Measurements from ENCODE around the gene TEX14. TPM values are rescaled to one million over a fixed set of nuclear protein-coding genes. Genes with fewer than 3 reads are reported as not detected.

Gene TEX14
- polyA plus RNA-seq, 2 donors = 0.02 to 0.05 TPM

GRCh38 chr17:58710948-58711552 lies 19.2 kb upstream of the TEX14 start:
- H3K27me3 ChIP-seq (ENCODE audit: control insufficient read depth in 1 of 2, insufficient read depth in 2 of 2, low read length in 2 of 2) = no peaks in the 10 kb centered on the region
- H3K4me3 ChIP-seq (ENCODE audit: low read depth in 1 of 2, low read length in 2 of 2) = no peak overlapping the region
- WGBS, 2 donors = 53 to 55% methylated on average over 4 of the region's 4 CpGs
- H3K27ac ChIP-seq (ENCODE audit: low read depth in 2 of 2, low read length in 1 of 2) = no peak overlapping the region
- H3K4me1 ChIP-seq (ENCODE audit: control insufficient read depth in 2 of 2, insufficient read depth in 2 of 2, low read length in 1 of 2) = no peaks in the 10 kb centered on the region
- no peaks in the 10 kb centered on the region for H3K36me3 ChIP-seq (ENCODE audit: control insufficient read depth in 2 of 2, insufficient read depth in 2 of 2, low read length in 1 of 2)
- no peaks in the 10 kb centered on the region for H3K9me3 ChIP-seq (ENCODE audit: control insufficient read depth in 2 of 2, insufficient read depth in 1 of 2, low read depth in 1 of 2, low read length in 1 of 2)

- Histone ChIP-seq H3K4me3 (ENCODE audit: low read depth in 1 of 2, low read length in 2 of 2) (no peak overlapping the region), H3K9me3 (ENCODE audit: control insufficient read depth in 2 of 2, insufficient read depth in 1 of 2, low read depth in 1 of 2, low read length in 1 of 2) (no peaks in the 10 kb centered on the region), H3K4me1 (ENCODE audit: control insufficient read depth in 2 of 2, insufficient read depth in 2 of 2, low read length in 1 of 2) (no peaks in the 10 kb centered on the region), H3K36me3 (ENCODE audit: control insufficient read depth in 2 of 2, insufficient read depth in 2 of 2, low read length in 1 of 2) (no peaks in the 10 kb centered on the region), H3K27ac (ENCODE audit: low read depth in 2 of 2, low read length in 1 of 2) (no peak overlapping the region), H3K27me3 (ENCODE audit: control insufficient read depth in 1 of 2, insufficient read depth in 2 of 2, low read length in 2 of 2) (no peaks in the 10 kb centered on the region)
- 65 to 67% methylated on average over 3 of the region's 3 CpGs for WGBS, 2 donors
Measured at GRCh38 chr17:58706351-58707140, 14.7 kb upstream of the TEX14 start.

- H3K4me3 ChIP-seq (ENCODE audit: low read depth in 1 of 2, low read length in 2 of 2) = no peak overlapping the region
- WGBS, 2 donors = 92 to 95% methylated on average over 2 of the region's 2 CpGs
- no peaks in the 10 kb centered on the region for H3K36me3 ChIP-seq (ENCODE audit: control insufficient read depth in 2 of 2, insufficient read depth in 2 of 2, low read length in 1 of 2)
- H3K9me3 ChIP-seq (ENCODE audit: control insufficient read depth in 2 of 2, insufficient read depth in 1 of 2, low read depth in 1 of 2, low read length in 1 of 2) = no peaks in the 10 kb centered on the region
- no peaks in the 10 kb centered on the region for H3K27me3 ChIP-seq (ENCODE audit: control insufficient read depth in 1 of 2, insufficient read depth in 2 of 2, low read length in 2 of 2)
- no peaks in the 10 kb centered on the region for H3K4me1 ChIP-seq (ENCODE audit: control insufficient read depth in 2 of 2, insufficient read depth in 2 of 2, low read length in 1 of 2)
- peak overlapping the region; percentile 47 for H3K27ac ChIP-seq (ENCODE audit: low read depth in 2 of 2, low read length in 1 of 2)
Measured at GRCh38 chr17:58703916-58704286, 12.1 kb upstream of the TEX14 start.

GRCh38 chr17:58703137-58703915 lies 11.5 kb upstream of the TEX14 start:
- Histone ChIP-seq H3K36me3 (ENCODE audit: control insufficient read depth in 2 of 2, insufficient read depth in 2 of 2, low read length in 1 of 2) (no peaks in the 10 kb centered on the region), H3K27ac (ENCODE audit: low read depth in 2 of 2, low read length in 1 of 2) (peak overlapping the region; percentile 47), H3K4me1 (ENCODE audit: control insufficient read depth in 2 of 2, insufficient read depth in 2 of 2, low read length in 1 of 2) (no peaks in the 10 kb centered on the region), H3K4me3 (ENCODE audit: low read depth in 1 of 2, low read length in 2 of 2) (no peak overlapping the region), H3K9me3 (ENCODE audit: control insufficient read depth in 2 of 2, insufficient read depth in 1 of 2, low read depth in 1 of 2, low read length in 1 of 2) (no peaks in the 10 kb centered on the region), H3K27me3 (ENCODE audit: control insufficient read depth in 1 of 2, insufficient read depth in 2 of 2, low read length in 2 of 2) (no peaks in the 10 kb centered on the region)
- 72 to 76% methylated on average over 4 of the region's 4 CpGs for WGBS, 2 donors

GRCh38 chr17:58702708-58703107 lies 10.9 kb upstream of the TEX14 start:
- H3K4me3 ChIP-seq (ENCODE audit: low read depth in 1 of 2, low read length in 2 of 2) = no peak overlapping the region
- H3K36me3 ChIP-seq (ENCODE audit: control insufficient read depth in 2 of 2, insufficient read depth in 2 of 2, low read length in 1 of 2) = no peaks in the 10 kb centered on the region
- H3K9me3 ChIP-seq (ENCODE audit: control insufficient read depth in 2 of 2, insufficient read depth in 1 of 2, low read depth in 1 of 2, low read length in 1 of 2) = no peaks in the 10 kb centered on the region
- no peaks in the 10 kb centered on the region for H3K4me1 ChIP-seq (ENCODE audit: control insufficient read depth in 2 of 2, insufficient read depth in 2 of 2, low read length in 1 of 2)
- 88 to 89% methylated on average over 8 of the region's 8 CpGs for WGBS, 2 donors
- H3K27ac ChIP-seq (ENCODE audit: low read depth in 2 of 2, low read length in 1 of 2) = no peak overlapping the region
- no peaks in the 10 kb centered on the region for H3K27me3 ChIP-seq (ENCODE audit: control insufficient read depth in 1 of 2, insufficient read depth in 2 of 2, low read length in 2 of 2)

- H3K36me3 ChIP-seq (ENCODE audit: control insufficient read depth in 2 of 2, insufficient read depth in 2 of 2, low read length in 1 of 2) = no peaks in the 10 kb centered on the region
Measured at GRCh38 chr17:58702045-58702476, 10.2 kb upstream of the TEX14 start.

GRCh38 chr17:58699771-58700170 lies 7.9 kb upstream of the TEX14 start:
- H3K4me3 ChIP-seq (ENCODE audit: low read depth in 1 of 2, low read length in 2 of 2) = no peak overlapping the region
- 93 to 95% methylated on average over 11 of the region's 11 CpGs for WGBS, 2 donors
- no peak overlapping the region for H3K27ac ChIP-seq (ENCODE audit: low read depth in 2 of 2, low read length in 1 of 2)
- H3K9me3 ChIP-seq (ENCODE audit: control insufficient read depth in 2 of 2, insufficient read depth in 1 of 2, low read depth in 1 of 2, low read length in 1 of 2) = no peaks in the 10 kb centered on the region
- no peaks in the 10 kb centered on the region for H3K27me3 ChIP-seq (ENCODE audit: control insufficient read depth in 1 of 2, insufficient read depth in 2 of 2, low read length in 2 of 2)
- H3K36me3 ChIP-seq (ENCODE audit: control insufficient read depth in 2 of 2, insufficient read depth in 2 of 2, low read length in 1 of 2) = no peaks in the 10 kb centered on the region
- H3K4me1 ChIP-seq (ENCODE audit: control insufficient read depth in 2 of 2, insufficient read depth in 2 of 2, low read length in 1 of 2) = no peaks in the 10 kb centered on the region

More at GRCh38 chr17:58702045-58702476, 10.2 kb upstream of the TEX14 start:
- 80 to 87% methylated on average over 5 of the region's 5 CpGs for WGBS, 2 donors
- H3K4me1 ChIP-seq (ENCODE audit: control insufficient read depth in 2 of 2, insufficient read depth in 2 of 2, low read length in 1 of 2) = no peaks in the 10 kb centered on the region
- no peaks in the 10 kb centered on the region for H3K27me3 ChIP-seq (ENCODE audit: control insufficient read depth in 1 of 2, insufficient read depth in 2 of 2, low read length in 2 of 2)
- H3K27ac ChIP-seq (ENCODE audit: low read depth in 2 of 2, low read length in 1 of 2) = no peak overlapping the region
- H3K9me3 ChIP-seq (ENCODE audit: control insufficient read depth in 2 of 2, insufficient read depth in 1 of 2, low read depth in 1 of 2, low read length in 1 of 2) = no peaks in the 10 kb centered on the region
- H3K4me3 ChIP-seq (ENCODE audit: low read depth in 1 of 2, low read length in 2 of 2) = no peak overlapping the region

GRCh38 chr17:58694826-58695225 lies 3.0 kb upstream of the TEX14 start:
- Histone ChIP-seq H3K27me3 (ENCODE audit: control insufficient read depth in 1 of 2, insufficient read depth in 2 of 2, low read length in 2 of 2) (no peaks in the 10 kb centered on the region), H3K4me1 (ENCODE audit: control insufficient read depth in 2 of 2, insufficient read depth in 2 of 2, low read length in 1 of 2) (peaks cover 0 to 3% of the 10 kb centered on the region in 2 donors), H3K4me3 (ENCODE audit: low read depth in 1 of 2, low read length in 2 of 2) (no peak overlapping the region), H3K9me3 (ENCODE audit: control insufficient read depth in 2 of 2, insufficient read depth in 1 of 2, low read depth in 1 of 2, low read length in 1 of 2) (no peaks in the 10 kb centered on the region), H3K36me3 (ENCODE audit: control insufficient read depth in 2 of 2, insufficient read depth in 2 of 2, low read length in 1 of 2) (no peaks in the 10 kb centered on the region), H3K27ac (ENCODE audit: low read depth in 2 of 2, low read length in 1 of 2) (no peak overlapping the region)
- 94 to 98% methylated on average over 1 of the region's 1 CpG for WGBS, 2 donors

- no peaks in the 10 kb centered on the region for H3K27me3 ChIP-seq (ENCODE audit: control insufficient read depth in 1 of 2, insufficient read depth in 2 of 2, low read length in 2 of 2)
- no peaks in the 10 kb centered on the region for H3K9me3 ChIP-seq (ENCODE audit: control insufficient read depth in 2 of 2, insufficient read depth in 1 of 2, low read depth in 1 of 2, low read length in 1 of 2)
- WGBS, 2 donors = 89 to 93% methylated on average over 8 of the region's 8 CpGs
- no peak overlapping the region for H3K27ac ChIP-seq (ENCODE audit: low read depth in 2 of 2, low read length in 1 of 2)
- no peak overlapping the region for H3K4me3 ChIP-seq (ENCODE audit: low read depth in 1 of 2, low read length in 2 of 2)
- H3K4me1 ChIP-seq (ENCODE audit: control insufficient read depth in 2 of 2, insufficient read depth in 2 of 2, low read length in 1 of 2) = peaks cover 0 to 3% of the 10 kb centered on the region in 2 donors
- no peaks in the 10 kb centered on the region for H3K36me3 ChIP-seq (ENCODE audit: control insufficient read depth in 2 of 2, insufficient read depth in 2 of 2, low read length in 1 of 2)
Measured at GRCh38 chr17:58694302-58694701, 2.5 kb upstream of the TEX14 start.

Measured in esophagus (tissue), 2 donors.